Pancreas (tissue), 10 donors: Measurements from ENCODE around the gene LTB. TPM values are rescaled to one million over a fixed set of nuclear protein-coding genes. Genes with fewer than 3 reads are reported as not detected.

Source experiments
- ATAC-seq, 4 donors: fragments of 200-7000 bp; cut with Tn5 transposase; one replicate each; pipeline versions ENCODE4 v1.8.0 to v1.9.1; 2020; ENCODE audit warnings: mild to moderate bottlenecking in 4 of 4, moderate library complexity in 4 of 4
- DNase-seq, 6 donors: peaks; one replicate each; pipeline ENCODE4 v3.0.0-alpha.2; 2020
- FAIRE-seq: peaks from 2 replicates; lab custom pipeline; 2012; peaks lifted over from hg19 to GRCh38; lab: Jason Lieb, UNC
- H3K27ac ChIP-seq, 4 donors: fragments of 200-600 bp; sonication (generic); 1 replicate in 3 of 4; 2 replicates in 1 of 4; pipeline versions ENCODE4 v1.5.0 to v1.8.0; 2020
- H3K27me3 ChIP-seq, 4 donors: fragments of 200-600 bp; one replicate each; pipeline ENCODE4 v1.8.0; 2021
- H3K36me3 ChIP-seq, 3 donors: fragments of 200-600 bp; sonication (generic) in 1 of 3; one replicate each; pipeline versions ENCODE4 v1.5.0 to v1.8.0; 2020 to 2021
- H3K4me1 ChIP-seq, 3 donors: fragments of 200-600 bp; one replicate each; pipeline ENCODE4 v1.8.0; 2021
- H3K4me3 ChIP-seq, 4 donors: fragments of 200-600 bp; sonication (generic) in 2 of 4; one replicate each; pipeline versions ENCODE4 v1.5.0 to v1.8.0; 2020 to 2021
- H3K9me3 ChIP-seq, 4 donors: fragments of 200-600 bp; one replicate each; pipeline ENCODE4 v1.8.0; 2021
- WGBS, 2 donors: extraction: QIAGEN DNeasy Blood & Tissue Kit; methylation state at CpG; one replicate each; pipeline ENCODE4 v1.1.7; 2013; 5-methylcytosine and 5-hydroxymethylcytosine counted together
- intact Hi-C, 3 donors: fragments of 100-400 bp; cut with DNase I; formaldehyde crosslinking; loops; one replicate each; pipeline versions ENCODE4 v1.11.1 to v1.14.2; 2022
- polyA plus RNA-seq, 2 donors: library from polyadenylated mRNA; stranded (reverse); fragments of 200-250 nt; gene quantifications; one replicate each; pipeline ENCODE4 v1.2.3, GENCODE V29; 2013
- total RNA-seq, 6 donors: library from RNA; stranded (reverse); fragmentation: NEBNext Ultra II Directional in 4 of 6; extraction: Animal tissue kit (Norgen Biotek cat#: 25700) in 4 of 6; gene quantifications; one replicate each; pipeline versions ENCODE4 v1.2.1 to v1.2.4, GENCODE V29; 2021 to 2023
- TF ChIP-seq, protein P1 (sequence below), 4 donors: fragments of 200-600 bp; sonication (generic) in 3 of 4; IDR thresholded peaks; one replicate each; pipeline versions ENCODE4 v1.5.0 to v1.8.0; 2021; ENCODE audit warnings: antibody characterized with exemption in 4 of 4
- donor health status: healthy with polysubstance abuse.
- donor health status: DM: no; HTN: no; CAD: no; lungs with moderate emphysema.
- donor health status: DM: no; HTN: no; CAD: no.
- donor health status: control.
- donor health status: control.
- donor health status: Bipolar disorder and iron deficiency.
- donor health status: DM: yes; HTN: yes; CAD: no.
- donor health status: DM: no; HTN: no; CAD: no.
- donor health status: DM: no; HTN: no; CAD: no.
- donor health status: DM: yes; HTN: yes; CAD: no.

The LTB gene
- total and polyA plus RNA-seq, 8 donors: 0.71 to 19.4 (median 2.1) TPM

DNA sequence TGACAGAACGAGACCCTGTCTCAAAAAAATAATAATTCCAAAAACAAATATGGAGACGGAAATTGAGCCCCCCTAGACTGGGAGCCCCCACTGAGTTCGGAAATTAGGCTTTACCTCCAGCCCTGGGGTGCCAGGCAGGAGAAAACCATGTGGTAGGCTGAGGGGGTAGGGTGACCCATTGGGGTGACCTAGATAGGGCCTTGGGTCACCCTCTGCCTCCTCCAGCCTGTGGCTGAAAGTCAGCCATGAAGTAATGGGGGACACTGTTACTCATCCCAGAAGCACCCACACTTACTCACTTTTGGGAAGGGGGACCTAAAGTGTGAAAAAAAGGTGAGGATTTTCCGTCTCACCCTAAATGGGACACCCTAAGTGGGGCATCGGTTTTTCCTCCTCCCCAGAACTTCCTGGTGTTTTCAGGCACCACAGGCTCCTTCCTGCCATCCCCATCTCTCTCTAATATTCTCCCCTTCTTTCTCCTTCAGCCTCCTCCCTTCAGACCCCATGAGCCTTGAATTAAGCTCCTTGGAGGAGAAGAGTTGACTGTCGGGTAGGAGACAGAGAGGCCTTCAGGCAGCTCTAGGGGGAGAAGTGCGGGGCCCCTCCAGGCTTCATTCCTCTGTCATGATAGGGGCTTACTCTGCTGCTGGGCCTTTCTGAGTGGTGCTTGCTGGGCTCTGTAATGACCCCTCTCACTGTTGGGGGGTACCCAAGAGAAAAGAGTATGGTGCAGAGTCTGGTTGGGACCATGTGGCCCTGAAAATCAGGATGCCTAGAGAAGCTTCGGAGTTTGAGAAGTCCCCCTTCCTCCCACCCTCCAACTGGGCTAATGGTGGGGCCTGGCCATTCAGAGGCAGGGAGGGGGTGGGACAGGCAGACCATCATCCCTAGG is 2.4 kb downstream of the LTB start:
- Histone ChIP-seq H3K4me1 (peaks cover 0 to 14% (median 12%) of the 10 kb centered on the region in 3 donors), H3K36me3 (no peaks in the 10 kb centered on the region), H3K4me3 (peak overlapping the region in 1 of 4 donors; percentile 72), H3K27me3 (no peaks in the 10 kb centered on the region), H3K27ac (no peak overlapping the region), H3K9me3 (no peaks in the 10 kb centered on the region)
- no peak for ATAC-seq
- TF ChIP-seq, protein P1, sequence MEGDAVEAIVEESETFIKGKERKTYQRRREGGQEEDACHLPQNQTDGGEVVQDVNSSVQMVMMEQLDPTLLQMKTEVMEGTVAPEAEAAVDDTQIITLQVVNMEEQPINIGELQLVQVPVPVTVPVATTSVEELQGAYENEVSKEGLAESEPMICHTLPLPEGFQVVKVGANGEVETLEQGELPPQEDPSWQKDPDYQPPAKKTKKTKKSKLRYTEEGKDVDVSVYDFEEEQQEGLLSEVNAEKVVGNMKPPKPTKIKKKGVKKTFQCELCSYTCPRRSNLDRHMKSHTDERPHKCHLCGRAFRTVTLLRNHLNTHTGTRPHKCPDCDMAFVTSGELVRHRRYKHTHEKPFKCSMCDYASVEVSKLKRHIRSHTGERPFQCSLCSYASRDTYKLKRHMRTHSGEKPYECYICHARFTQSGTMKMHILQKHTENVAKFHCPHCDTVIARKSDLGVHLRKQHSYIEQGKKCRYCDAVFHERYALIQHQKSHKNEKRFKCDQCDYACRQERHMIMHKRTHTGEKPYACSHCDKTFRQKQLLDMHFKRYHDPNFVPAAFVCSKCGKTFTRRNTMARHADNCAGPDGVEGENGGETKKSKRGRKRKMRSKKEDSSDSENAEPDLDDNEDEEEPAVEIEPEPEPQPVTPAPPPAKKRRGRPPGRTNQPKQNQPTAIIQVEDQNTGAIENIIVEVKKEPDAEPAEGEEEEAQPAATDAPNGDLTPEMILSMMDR (IDR thresholded peaks at IDR 0.05): no peak
- intact Hi-C loops: no loop called here
- DNase-seq: no peak
- 90 to 95% methylated on average over 8 of the region's 8 CpGs for WGBS, 2 donors
- FAIRE-seq: no peak

DNA sequence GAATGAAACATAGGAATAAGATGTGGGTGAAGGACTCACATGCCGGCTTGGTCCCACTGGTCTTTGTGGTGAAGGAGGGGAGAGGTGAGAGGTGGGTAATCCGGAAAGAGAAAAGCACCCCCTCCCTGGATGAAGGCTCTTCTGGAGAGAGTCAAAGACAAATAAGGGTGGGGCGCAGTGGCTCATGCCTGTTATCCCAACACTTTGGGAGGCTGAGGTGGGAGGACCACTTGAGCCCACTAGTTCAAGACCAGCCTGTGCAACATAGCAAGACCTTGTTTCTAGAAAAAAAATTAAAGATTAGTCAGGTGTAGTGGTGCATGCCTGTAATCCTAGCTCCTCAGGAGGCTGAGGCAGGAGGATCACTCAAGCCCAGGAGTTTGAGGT is 3.1 kb downstream of the LTB start:
- H3K27me3 ChIP-seq: no peaks in the 10 kb centered on the region
- H3K27ac ChIP-seq: peak overlapping the region in 2 of 4 donors; percentile 59 to 68
- TF ChIP-seq, protein P1 (IDR thresholded peaks at IDR 0.05): no peak
- no peak overlapping the region for H3K4me3 ChIP-seq
- H3K36me3 ChIP-seq: no peaks in the 10 kb centered on the region
- peaks cover 0 to 14% (median 12%) of the 10 kb centered on the region in 3 donors for H3K4me1 ChIP-seq
- 94% methylated on average over 3 of the region's 3 CpGs for WGBS, 2 donors
- intact Hi-C loops: no loop called here
- no peaks in the 10 kb centered on the region for H3K9me3 ChIP-seq
- DNase-seq (no peak), FAIRE-seq (no peak), ATAC-seq (no peak)

DNA sequence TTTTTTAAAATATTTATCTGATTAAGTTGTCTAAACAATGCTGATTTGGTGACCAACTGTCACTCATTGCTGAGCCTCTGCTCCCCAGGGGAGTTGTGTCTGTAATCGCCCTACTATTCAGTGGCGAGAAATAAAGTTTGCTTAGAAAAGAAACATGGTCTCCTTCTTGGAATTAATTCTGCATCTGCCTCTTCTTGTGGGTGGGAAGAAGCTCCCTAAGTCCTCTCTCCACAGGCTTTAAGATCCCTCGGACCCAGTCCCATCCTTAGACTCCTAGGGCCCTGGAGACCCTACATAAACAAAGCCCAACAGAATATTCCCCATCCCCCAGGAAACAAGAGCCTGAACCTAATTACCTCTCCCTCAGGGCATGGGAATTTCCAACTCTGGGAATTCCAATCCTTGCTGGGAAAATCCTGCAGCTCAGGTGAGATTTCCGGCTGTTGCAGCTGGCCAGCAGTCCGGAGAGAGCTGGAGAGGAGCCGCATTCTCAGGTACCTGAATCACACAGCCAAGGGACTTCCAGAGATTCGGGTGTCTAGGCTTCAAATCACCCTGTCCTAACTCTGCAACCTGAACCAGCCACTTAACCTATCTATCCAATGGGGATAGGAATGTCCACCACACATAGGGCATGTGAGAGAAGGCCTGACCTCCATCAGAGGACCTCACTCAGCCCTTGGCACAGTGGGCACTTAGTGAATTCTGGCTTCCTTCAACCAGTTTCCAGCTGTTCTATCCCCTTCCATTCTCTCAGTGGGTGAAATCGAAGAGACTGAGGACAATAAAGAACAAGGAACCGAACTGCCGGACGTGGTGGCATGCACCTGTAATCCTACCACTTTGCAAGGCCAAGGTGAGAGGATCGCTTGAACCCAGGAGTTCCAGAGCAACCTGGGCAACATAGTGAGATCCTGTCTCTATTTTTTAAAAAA is 3.8 kb downstream of the LTB start:
- ATAC-seq (peak; percentile 23 to 57 (median 44)), FAIRE-seq (no peak), DNase-seq (peak in 5 of 6 donors; percentile 55 to 66 (median 61))
- Histone ChIP-seq H3K4me1 (peaks cover 0 to 14% (median 12%) of the 10 kb centered on the region in 3 donors), H3K9me3 (no peaks in the 10 kb centered on the region), H3K27ac (peak overlapping the region in 2 of 4 donors; percentile 59 to 68), H3K4me3 (no peak overlapping the region), H3K36me3 (no peaks in the 10 kb centered on the region), H3K27me3 (no peaks in the 10 kb centered on the region)
- TF ChIP-seq, protein P1 (IDR thresholded peaks at IDR 0.05): no peak
- intact Hi-C loops: no loop called here
- 58 to 60% methylated on average over 12 of the region's 12 CpGs for WGBS, 2 donors

DNA sequence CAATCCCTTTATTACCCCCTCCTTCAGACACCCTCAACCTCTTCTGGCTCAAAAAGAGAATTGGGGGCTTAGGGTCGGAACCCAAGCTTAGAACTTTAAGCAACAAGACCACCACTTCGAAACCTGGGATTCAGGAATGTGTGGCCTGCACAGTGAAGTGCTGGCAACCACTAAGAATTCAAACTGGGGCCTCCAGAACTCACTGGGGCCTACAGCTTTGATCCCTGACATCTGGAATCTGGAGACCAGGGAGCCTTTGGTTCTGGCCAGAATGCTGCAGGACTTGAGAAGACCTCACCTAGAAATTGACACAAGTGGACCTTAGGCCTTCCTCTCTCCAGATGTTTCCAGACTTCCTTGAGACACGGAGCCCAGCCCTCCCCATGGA is 4.7 kb downstream of the LTB start:
- 82 to 83% methylated on average over 3 of the region's 3 CpGs for whole genome bisulfite sequencing, 2 donors
- FAIRE-seq: no peak
- TF ChIP-seq, protein P1 (IDR thresholded peaks at IDR 0.05): no peak
- peaks cover 0 to 14% (median 12%) of the 10 kb centered on the region in 3 donors for H3K4me1 ChIP-seq
- H3K27ac ChIP-seq: peak overlapping the region in 2 of 4 donors; percentile 51 to 68
- no peaks in the 10 kb centered on the region for H3K9me3 ChIP-seq
- no peaks in the 10 kb centered on the region for H3K27me3 ChIP-seq
- no peaks in the 10 kb centered on the region for H3K36me3 ChIP-seq
- DNase-seq: no peak
- no peak for ATAC-seq
- H3K4me3 ChIP-seq: no peak overlapping the region
- intact Hi-C loops: no loop called here
